AG04450 (cell line): ENCODE data around the gene HERPUD2. TPM values are rescaled to one million over a fixed set of nuclear protein-coding genes. Genes with fewer than 3 reads are reported as not detected.

ENCODE experiments used
- CTCF ChIA-PET: fragments of 300-600, 350-600 bp; formaldehyde crosslinking; extraction: SDS; loops from one replicate; lab custom pipeline; 2022; ENCODE audit warnings: antibody characterized with exemption, inconsistent platforms; lab: Charles Lee
- POLR2A ChIA-PET: fragments of 350-600 bp; formaldehyde crosslinking; extraction: SDS; loops from one replicate; lab custom pipeline; 2021; ENCODE audit warnings: antibody characterized with exemption, inconsistent platforms; lab: Yijun Ruan, JAX
- DNase-seq: peaks from one replicate; pipeline ENCODE4 v3.0.0-alpha.2; 2011; ENCODE audit warnings: low read depth, low spot score
- H3K27ac ChIP-seq: one replicate; pipeline ENCODE4 v1.5.1; 2012; ENCODE audit warnings: low read depth, low read length, control low read depth
- H3K27me3 ChIP-seq: one replicate; pipeline ENCODE4 v1.6.0; 2012; ENCODE audit warnings: low read length; ENCODE audit not compliant: control insufficient read depth, insufficient read depth
- H3K4me3 ChIP-seq: 2 replicates; pipeline ENCODE4 v1.5.1; 2011; ENCODE audit warnings: mild to moderate bottlenecking, low read depth, low read length, control low read depth
- H3K9me3 ChIP-seq: 2 replicates; pipeline ENCODE4 v1.5.1; 2012; ENCODE audit warnings: low read length; ENCODE audit not compliant: control insufficient read depth, insufficient read depth
- polyA plus RNA-seq: library from polyadenylated mRNA; depleted of rRNA; stranded (reverse); fragments of >200 nt; gene quantifications from 2 replicates; pipeline ENCODE4 v1.2.3, GENCODE V29; 2011
- TF ChIP-seq, protein P1 (sequence below): IDR thresholded peaks from 2 replicates; pipeline ENCODE4 v1.5.1; 2011; ENCODE audit warnings: low read depth, low read length, control low read depth, inconsistent platforms

The HERPUD2 gene
- polyA plus RNA-seq, 1 experiment, result 42.7 TPM

- no peak for DNase-seq
- H3K27me3 ChIP-seq, result no peaks in the 10 kb centered on the region
- no peaks in the 10 kb centered on the region for H3K9me3 ChIP-seq
- no peak overlapping the region for H3K27ac ChIP-seq
- no peak overlapping the region for H3K4me3 ChIP-seq
- POLR2A ChIA-PET, result no interaction called here
- TF ChIP-seq, protein P1, sequence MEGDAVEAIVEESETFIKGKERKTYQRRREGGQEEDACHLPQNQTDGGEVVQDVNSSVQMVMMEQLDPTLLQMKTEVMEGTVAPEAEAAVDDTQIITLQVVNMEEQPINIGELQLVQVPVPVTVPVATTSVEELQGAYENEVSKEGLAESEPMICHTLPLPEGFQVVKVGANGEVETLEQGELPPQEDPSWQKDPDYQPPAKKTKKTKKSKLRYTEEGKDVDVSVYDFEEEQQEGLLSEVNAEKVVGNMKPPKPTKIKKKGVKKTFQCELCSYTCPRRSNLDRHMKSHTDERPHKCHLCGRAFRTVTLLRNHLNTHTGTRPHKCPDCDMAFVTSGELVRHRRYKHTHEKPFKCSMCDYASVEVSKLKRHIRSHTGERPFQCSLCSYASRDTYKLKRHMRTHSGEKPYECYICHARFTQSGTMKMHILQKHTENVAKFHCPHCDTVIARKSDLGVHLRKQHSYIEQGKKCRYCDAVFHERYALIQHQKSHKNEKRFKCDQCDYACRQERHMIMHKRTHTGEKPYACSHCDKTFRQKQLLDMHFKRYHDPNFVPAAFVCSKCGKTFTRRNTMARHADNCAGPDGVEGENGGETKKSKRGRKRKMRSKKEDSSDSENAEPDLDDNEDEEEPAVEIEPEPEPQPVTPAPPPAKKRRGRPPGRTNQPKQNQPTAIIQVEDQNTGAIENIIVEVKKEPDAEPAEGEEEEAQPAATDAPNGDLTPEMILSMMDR, result peak; percentile 83
- CTCF ChIA-PET, result interaction anchor here (0.6 to 5.5 kb wide), 32 partner anchors 8 to 438 kb away, joined by 3 to 124 read pairs (median 4); partner anchors contain the start of gene HERPUD2
Observed at GRCh38 chr7:35624299-35625186, 70.4 kb downstream of the HERPUD2 start.

GRCh38 chr7:35623381-35623780 lies 71.6 kb downstream of the HERPUD2 start:
- H3K4me3 ChIP-seq, result no peak overlapping the region
- TF ChIP-seq, protein P1, result no peak
- no peaks in the 10 kb centered on the region for H3K9me3 ChIP-seq
- no peaks in the 10 kb centered on the region for H3K27me3 ChIP-seq
- no peak overlapping the region for H3K27ac ChIP-seq
- ChIA-PET CTCF (interaction anchor here (0.6 to 5.5 kb wide), 24 partner anchors 7 to 586 kb away, joined by 3 to 124 read pairs (median 6); partner anchors contain the start of genes DPY19L1 and HERPUD2), POLR2A (interaction anchor here (0.7 kb wide), 1 partner anchor 129 kb away, joined by 3 read pairs; no protein-coding TSS in a partner anchor)
- DNase-seq, result no peak

- ChIA-PET POLR2A (no interaction called here), CTCF (no interaction called here)
- Histone ChIP-seq H3K27me3 (no peaks in the 10 kb centered on the region), H3K4me3 (no peak overlapping the region), H3K27ac (no peak overlapping the region), H3K9me3 (no peaks in the 10 kb centered on the region)
- TF ChIP-seq, protein P1, result no peak
- no peak for DNase-seq
Observed at GRCh38 chr7:35619863-35620262, 75.1 kb downstream of the HERPUD2 start.

DNA sequence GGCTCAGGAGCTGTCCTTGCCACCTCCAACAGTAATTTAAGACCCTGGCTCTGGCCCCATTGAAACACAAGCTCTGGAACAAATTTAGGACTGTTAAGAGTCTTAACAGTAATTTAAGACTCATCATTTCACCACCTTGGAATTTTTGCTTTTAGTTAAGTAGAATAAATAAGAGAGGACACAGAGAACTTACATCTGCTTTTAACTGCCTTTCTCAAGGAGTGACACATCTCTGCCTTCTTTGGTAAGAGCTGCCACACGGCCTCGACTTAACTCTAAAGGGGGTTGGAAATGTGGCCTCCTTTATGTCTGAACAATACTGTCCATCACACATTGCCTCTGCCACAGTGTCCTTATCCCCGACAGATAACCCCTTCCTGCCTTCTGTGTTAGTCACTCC lies 77.9 kb downstream of the HERPUD2 start:
- ChIA-PET CTCF (interaction anchor here (0.8 to 3.0 kb wide), 3 partner anchors 7 to 23 kb away, joined by 3 to 16 read pairs (median 4); no protein-coding TSS in a partner anchor), POLR2A (interaction anchor here (0.7 kb wide), 1 partner anchor 77 kb away, joined by 3 read pairs; no protein-coding TSS in a partner anchor)
- Histone ChIP-seq H3K27ac (no peak overlapping the region), H3K4me3 (no peak overlapping the region), H3K9me3 (no peaks in the 10 kb centered on the region), H3K27me3 (no peaks in the 10 kb centered on the region)
- no peak for DNase-seq
- TF ChIP-seq, protein P1, result no peak
